ENCODE measurements around the gene GP5. TPM values are rescaled to one million over a fixed set of nuclear protein-coding genes. Genes with fewer than 3 reads are reported as not detected.

GP5 gene
- total RNA-seq, 1 donor from 2014 or later = not detected

DNA sequence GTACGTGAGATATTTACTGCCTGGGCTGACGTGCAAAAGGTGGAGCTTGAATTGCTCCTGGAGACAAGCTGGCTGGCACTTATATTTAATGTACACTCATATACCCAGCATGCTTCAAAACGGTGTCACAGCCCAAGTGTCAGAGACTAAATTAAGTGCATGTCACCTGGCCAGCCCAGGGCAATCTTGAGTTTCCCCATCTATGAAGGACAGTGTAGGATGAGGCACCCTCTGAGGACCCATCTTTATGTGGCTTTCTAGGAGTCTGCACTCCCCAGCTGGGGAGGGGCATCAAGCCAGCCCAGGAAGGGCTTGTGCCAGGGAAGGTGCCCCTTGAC is 34.8 kb downstream of the GP5 start:
- intact Hi-C loops (cut with micrococcal nuclease) = no loop called here
- peaks cover 14% of the 10 kb centered on the region for H3K4me1 ChIP-seq
- TF ChIP-seq, protein P1, sequence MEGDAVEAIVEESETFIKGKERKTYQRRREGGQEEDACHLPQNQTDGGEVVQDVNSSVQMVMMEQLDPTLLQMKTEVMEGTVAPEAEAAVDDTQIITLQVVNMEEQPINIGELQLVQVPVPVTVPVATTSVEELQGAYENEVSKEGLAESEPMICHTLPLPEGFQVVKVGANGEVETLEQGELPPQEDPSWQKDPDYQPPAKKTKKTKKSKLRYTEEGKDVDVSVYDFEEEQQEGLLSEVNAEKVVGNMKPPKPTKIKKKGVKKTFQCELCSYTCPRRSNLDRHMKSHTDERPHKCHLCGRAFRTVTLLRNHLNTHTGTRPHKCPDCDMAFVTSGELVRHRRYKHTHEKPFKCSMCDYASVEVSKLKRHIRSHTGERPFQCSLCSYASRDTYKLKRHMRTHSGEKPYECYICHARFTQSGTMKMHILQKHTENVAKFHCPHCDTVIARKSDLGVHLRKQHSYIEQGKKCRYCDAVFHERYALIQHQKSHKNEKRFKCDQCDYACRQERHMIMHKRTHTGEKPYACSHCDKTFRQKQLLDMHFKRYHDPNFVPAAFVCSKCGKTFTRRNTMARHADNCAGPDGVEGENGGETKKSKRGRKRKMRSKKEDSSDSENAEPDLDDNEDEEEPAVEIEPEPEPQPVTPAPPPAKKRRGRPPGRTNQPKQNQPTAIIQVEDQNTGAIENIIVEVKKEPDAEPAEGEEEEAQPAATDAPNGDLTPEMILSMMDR (IDR thresholded peaks at IDR 0.05; ENCODE audit: borderline replicate concordance) = no peak
- H3K9me3 ChIP-seq (replicated peaks) = no peaks in the 10 kb centered on the region
- H3K27ac ChIP-seq (replicated peaks) = no peak overlapping the region
- peaks cover 36% of the 10 kb centered on the region for H3K27me3 ChIP-seq (ENCODE audit: low read depth)
- H3K36me3 ChIP-seq = no peaks in the 10 kb centered on the region
- no peak overlapping the region for H3K4me3 ChIP-seq
- DNase-seq = no peak

GRCh38 chr3:194360568-194360967 is 38.5 kb downstream of the GP5 start:
- intact Hi-C loops (cut with micrococcal nuclease) = no loop called here
- H3K27me3 ChIP-seq (ENCODE audit: low read depth) = peaks cover 38% of the 10 kb centered on the region
- no peaks in the 10 kb centered on the region for H3K36me3 ChIP-seq
- H3K9me3 ChIP-seq (replicated peaks) = no peaks in the 10 kb centered on the region
- DNase-seq = no peak
- H3K4me1 ChIP-seq = peaks cover 14% of the 10 kb centered on the region
- TF ChIP-seq, protein P1 (IDR thresholded peaks at IDR 0.05; ENCODE audit: borderline replicate concordance) = no peak
- no peak overlapping the region for H3K27ac ChIP-seq (replicated peaks)
- H3K4me3 ChIP-seq = no peak overlapping the region

DNA sequence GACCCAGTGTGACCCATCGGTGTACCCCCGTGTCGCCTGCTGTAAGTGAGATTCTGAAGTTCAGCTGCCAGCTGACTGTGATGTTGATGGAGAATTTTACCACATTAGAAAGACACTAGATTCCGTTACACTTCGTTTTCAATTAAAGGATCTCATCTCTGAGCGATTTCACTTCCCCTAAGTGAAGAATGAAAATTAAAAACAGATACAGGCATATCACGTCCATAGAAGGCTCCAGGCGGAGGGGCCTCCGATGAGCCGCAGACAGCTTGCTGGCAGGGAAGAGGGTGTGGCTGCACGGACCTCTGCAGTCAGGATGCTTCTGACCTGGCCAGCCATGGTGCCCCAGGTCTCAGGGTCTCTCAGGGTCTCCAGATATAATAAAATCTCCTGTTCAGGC is 41.4 kb downstream of the GP5 start:
- Histone ChIP-seq H3K4me3 (no peak overlapping the region), H3K27ac (replicated peaks) (no peak overlapping the region), H3K27me3 (ENCODE audit: low read depth) (peaks cover 38% of the 10 kb centered on the region), H3K36me3 (no peaks in the 10 kb centered on the region), H3K4me1 (no peaks in the 10 kb centered on the region), H3K9me3 (replicated peaks) (no peaks in the 10 kb centered on the region)
- TF ChIP-seq, protein P1 (IDR thresholded peaks at IDR 0.05; ENCODE audit: borderline replicate concordance) = no peak
- no peak for DNase-seq
- intact Hi-C loops (cut with micrococcal nuclease) = no loop called here

- intact Hi-C loops (cut with micrococcal nuclease) = no loop called here
- TF ChIP-seq, protein P1 (IDR thresholded peaks at IDR 0.05; ENCODE audit: borderline replicate concordance) = no peak
- no peaks in the 10 kb centered on the region for H3K9me3 ChIP-seq (replicated peaks)
- H3K36me3 ChIP-seq = no peaks in the 10 kb centered on the region
- H3K4me3 ChIP-seq = no peak overlapping the region
- no peak for DNase-seq
- peaks cover 31% of the 10 kb centered on the region for H3K27me3 ChIP-seq (ENCODE audit: low read depth)
- H3K27ac ChIP-seq (replicated peaks) = no peak overlapping the region
- no peaks in the 10 kb centered on the region for H3K4me1 ChIP-seq
These were observed 43.7 kb downstream of the GP5 start for GRCh38 chr3:194355379-194355778.

GRCh38 chr3:194354315-194354714 is 44.8 kb downstream of the GP5 start:
- peaks cover 24% of the 10 kb centered on the region for H3K27me3 ChIP-seq (ENCODE audit: low read depth)
- no peak overlapping the region for H3K4me3 ChIP-seq
- H3K27ac ChIP-seq (replicated peaks) = no peak overlapping the region
- intact Hi-C loops (cut with micrococcal nuclease) = no loop called here
- DNase-seq = no peak
- H3K4me1 ChIP-seq = no peaks in the 10 kb centered on the region
- H3K9me3 ChIP-seq (replicated peaks) = no peaks in the 10 kb centered on the region
- no peaks in the 10 kb centered on the region for H3K36me3 ChIP-seq
- TF ChIP-seq, protein P1 (IDR thresholded peaks at IDR 0.05; ENCODE audit: borderline replicate concordance) = no peak
